ENCODE results near the gene USP43. TPM values are rescaled to one million over a fixed set of nuclear protein-coding genes. Genes with fewer than 3 reads are reported as not detected.

The USP43 gene
- total RNA-seq, 3 donors from 2014 or later (not counting 1 experiment from before 2014, with no cell fraction given) = 3.0 to 9.3 (median 4.2) TPM

GRCh38 chr17:9771465-9771864 lies 126.1 kb downstream of the USP43 start:
- Histone ChIP-seq H3K36me3 (ENCODE audit: control insufficient read depth, insufficient read depth, low read length) (no peaks in the 10 kb centered on the region), H3K27me3 (ENCODE audit: control insufficient read depth, insufficient read depth, low read length) (no peaks in the 10 kb centered on the region), H3K27ac (ENCODE audit: low read length) (no peak overlapping the region), H3K4me1 (ENCODE audit: control insufficient read depth, insufficient read depth, low read length) (no peaks in the 10 kb centered on the region), H3K4me3 (ENCODE audit: low read length) (no peak overlapping the region), H3K9me3 (ENCODE audit: control insufficient read depth, insufficient read depth, low read length) (no peaks in the 10 kb centered on the region)
- no peaks in the 10 kb centered on the region for H3K9me3 Mint-ChIP-seq
- H3K36me3 Mint-ChIP-seq = no peaks in the 10 kb centered on the region
- intact Hi-C loops (cut with micrococcal nuclease) = no loop called here
- H3K27ac Mint-ChIP-seq = no peak overlapping the region
- no peaks in the 10 kb centered on the region for H3K4me1 Mint-ChIP-seq
- H3K27me3 Mint-ChIP-seq (ENCODE audit: low read depth in 2 of 2) = peaks cover 4 to 18% of the 10 kb centered on the region in 2 donors
- 93% methylated on average over 27 of the region's 27 CpGs for WGBS (ENCODE audit: insufficient coverage)
- no peak overlapping the region for H3K4me3 Mint-ChIP-seq
- ATAC-seq (no peak), DNase-seq (no peak)
- TF ChIP-seq CTCF (IDR thresholded peaks at IDR 0.05) = no peak

GRCh38 chr17:9772658-9773057 lies 127.3 kb downstream of the USP43 start:
- H3K4me1 Mint-ChIP-seq = no peaks in the 10 kb centered on the region

GRCh38 chr17:9776911-9777310 lies 131.6 kb downstream of the USP43 start:
- ATAC-seq (no peak), DNase-seq (no peak)
- intact Hi-C loops (cut with micrococcal nuclease) = no loop called here
- Histone ChIP-seq H3K4me1 (ENCODE audit: control insufficient read depth, insufficient read depth, low read length) (no peaks in the 10 kb centered on the region), H3K4me3 (ENCODE audit: low read length) (no peak overlapping the region), H3K27ac (ENCODE audit: low read length) (no peak overlapping the region), H3K36me3 (ENCODE audit: control insufficient read depth, insufficient read depth, low read length) (no peaks in the 10 kb centered on the region), H3K9me3 (ENCODE audit: control insufficient read depth, insufficient read depth, low read length) (no peaks in the 10 kb centered on the region), H3K27me3 (ENCODE audit: control insufficient read depth, insufficient read depth, low read length) (no peaks in the 10 kb centered on the region)
- TF ChIP-seq CTCF (IDR thresholded peaks at IDR 0.05) = no peak
- H3K36me3 Mint-ChIP-seq = no peaks in the 10 kb centered on the region
- H3K4me3 Mint-ChIP-seq = no peak overlapping the region
- WGBS (ENCODE audit: insufficient coverage) = 93% methylated on average over 9 of the region's 9 CpGs
- H3K27me3 Mint-ChIP-seq (ENCODE audit: low read depth in 2 of 2) = peaks cover 12 to 35% of the 10 kb centered on the region in 2 donors
- no peaks in the 10 kb centered on the region for H3K9me3 Mint-ChIP-seq
- H3K27ac Mint-ChIP-seq = no peak overlapping the region
- no peaks in the 10 kb centered on the region for H3K4me1 Mint-ChIP-seq

More at GRCh38 chr17:9772658-9773057, 127.3 kb downstream of the USP43 start:
- intact Hi-C loops (cut with micrococcal nuclease) = no loop called here
- Histone ChIP-seq H3K4me3 (ENCODE audit: low read length) (no peak overlapping the region), H3K9me3 (ENCODE audit: control insufficient read depth, insufficient read depth, low read length) (no peaks in the 10 kb centered on the region), H3K27me3 (ENCODE audit: control insufficient read depth, insufficient read depth, low read length) (no peaks in the 10 kb centered on the region), H3K36me3 (ENCODE audit: control insufficient read depth, insufficient read depth, low read length) (no peaks in the 10 kb centered on the region), H3K27ac (ENCODE audit: low read length) (no peak overlapping the region), H3K4me1 (ENCODE audit: control insufficient read depth, insufficient read depth, low read length) (no peaks in the 10 kb centered on the region)
- 88% methylated on average over 19 of the region's 19 CpGs for WGBS (ENCODE audit: insufficient coverage)
- Mint-ChIP-seq H3K4me3 (no peak overlapping the region), H3K9me3 (no peaks in the 10 kb centered on the region), H3K27ac (no peak overlapping the region), H3K27me3 (ENCODE audit: low read depth in 2 of 2) (peaks cover 7 to 25% of the 10 kb centered on the region in 2 donors), H3K36me3 (no peaks in the 10 kb centered on the region)
- TF ChIP-seq CTCF (IDR thresholded peaks at IDR 0.05) = no peak
- ATAC-seq = no peak
- no peak for DNase-seq

Other genes with a start within 250 kb of the USP43 start
- 100 to 1,000 TPM in 2 of 3 donors, 10 to 100 TPM in 1; 96.3 to 141 (median 120) TPM for gene STX8, start 69.7 kb upstream of the USP43 start, total RNA-seq
- gene CFAP52, start 68.9 kb upstream of the USP43 start, total RNA-seq = not detected
- not detected for gene DHRS7C, start 146.1 kb downstream of the USP43 start, total RNA-seq
- not detected for gene GSG1L2, start 176.6 kb downstream of the USP43 start, total RNA-seq
- not detected for gene GLP2R, start 180.4 kb downstream of the USP43 start, total RNA-seq